RWPE2 (cell line): ENCODE measurements around the gene PHYKPL.

Experiments used
- ATAC-seq: fragments of 200-7000 bp; cut with Tn5 transposase; 3 replicates; pipeline ENCODE4 v1.9.1; 2021; ENCODE audit warnings: low read depth
- DNase-seq: peaks from one replicate; pipeline ENCODE4 v3.0.0-alpha.2; 2020; ENCODE audit warnings: low spot score
- H3K27ac ChIP-seq: fragments of 450-650 bp; 2 replicates; pipeline ENCODE4 v1.5.1; 2017; ENCODE audit warnings: mild to moderate bottlenecking; ENCODE audit not compliant: poor library complexity, severe bottlenecking
- H3K27me3 ChIP-seq: fragments of 250-450 bp; sonication (Bioruptor Pico); 2 replicates; pipeline ENCODE4 v1.5.1; 2021; ENCODE audit warnings: mild to moderate bottlenecking, moderate library complexity; ENCODE audit not compliant: insufficient read depth, poor library complexity, severe bottlenecking
- H3K36me3 ChIP-seq: fragments of 250-450 bp; sonication (Bioruptor Pico); 2 replicates; pipeline ENCODE4 v1.5.1; 2020; ENCODE audit warnings: low read depth, mild to moderate bottlenecking, moderate library complexity
- H3K4me1 ChIP-seq: fragments of 250-450 bp; sonication (Bioruptor Pico); 2 replicates; pipeline ENCODE4 v1.5.1; 2021; ENCODE audit warnings: mild to moderate bottlenecking, moderate library complexity; ENCODE audit not compliant: insufficient read depth, poor library complexity, severe bottlenecking
- H3K4me3 ChIP-seq: fragments of 250-450 bp; sonication (Bioruptor Pico); 2 replicates; pipeline ENCODE4 v1.5.1; 2021; ENCODE audit warnings: mild to moderate bottlenecking, moderate library complexity; ENCODE audit not compliant: severe bottlenecking
- H3K9me3 ChIP-seq: fragments of 250-450 bp; sonication (Bioruptor Pico); 2 replicates; pipeline ENCODE4 v1.5.1; 2021; ENCODE audit warnings: mild to moderate bottlenecking, moderate library complexity; ENCODE audit not compliant: severe bottlenecking
- TF ChIP-seq, protein P1 (sequence below): fragments of 450-650 bp; IDR thresholded peaks from one replicate; pipeline ENCODE4 v1.5.1; 2017; ENCODE audit warnings: mild to moderate bottlenecking, moderate library complexity; ENCODE audit not compliant: poor library complexity, severe bottlenecking

PHYKPL gene

DNA sequence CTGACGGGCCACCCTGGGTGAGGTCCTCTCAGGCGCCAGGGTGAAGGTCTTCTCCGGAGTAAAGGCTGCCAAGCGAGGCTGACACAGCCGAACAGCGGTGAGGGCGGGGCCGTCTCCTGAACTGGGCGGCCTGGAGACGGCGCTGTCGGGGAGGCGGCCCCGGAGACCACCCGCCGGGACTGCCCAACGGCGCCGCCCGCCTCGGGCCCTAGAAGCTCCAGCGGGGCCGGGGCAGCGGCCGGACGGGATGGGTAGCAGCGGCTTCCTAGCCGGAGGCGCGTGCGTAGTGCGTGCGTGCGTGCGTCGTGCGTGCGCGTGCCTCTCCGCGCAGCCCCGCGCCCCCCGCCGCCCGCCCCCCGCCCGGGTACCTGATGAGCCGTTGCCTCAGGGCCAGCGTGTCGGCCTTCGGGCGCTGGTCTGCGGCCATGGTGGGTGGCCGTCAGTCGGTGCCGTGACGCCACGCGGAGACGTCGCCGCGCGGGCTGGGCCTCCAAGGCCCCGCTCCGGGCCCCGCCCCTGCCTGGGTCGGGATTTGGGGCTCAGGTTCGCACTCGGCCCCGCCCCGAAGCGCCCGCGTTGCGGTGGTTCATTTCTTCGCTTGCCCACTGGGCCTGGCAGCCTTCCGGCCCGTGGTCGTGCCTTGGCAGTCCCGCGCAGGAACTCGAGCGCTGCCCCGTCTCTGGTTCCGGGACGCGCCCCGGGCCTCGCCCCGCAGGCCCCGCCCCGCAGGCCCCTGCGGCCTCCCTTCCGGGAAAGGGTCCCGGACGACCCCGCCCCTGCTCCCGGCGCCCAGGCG is at the start of gene PHYKPL:
PHYKPL (minus strand) TSS at position 679 of the 796 bp plus-strand sequence; CDS start at position 427, 252 bp downstream.
- peak; percentile 73 for ATAC-seq
- no peak for DNase-seq
- Histone ChIP-seq H3K4me3 (peak within 1 kb of the TSS; percentile 50), H3K27ac (peak within 1 kb of the TSS; percentile 73), H3K4me1 (peaks cover 11% of the 10 kb centered on the region), H3K9me3 (no peaks in the 10 kb centered on the region), H3K36me3 (peaks cover 40% of the 10 kb centered on the region), H3K27me3 (no peaks in the 10 kb centered on the region)
- TF ChIP-seq, protein P1, sequence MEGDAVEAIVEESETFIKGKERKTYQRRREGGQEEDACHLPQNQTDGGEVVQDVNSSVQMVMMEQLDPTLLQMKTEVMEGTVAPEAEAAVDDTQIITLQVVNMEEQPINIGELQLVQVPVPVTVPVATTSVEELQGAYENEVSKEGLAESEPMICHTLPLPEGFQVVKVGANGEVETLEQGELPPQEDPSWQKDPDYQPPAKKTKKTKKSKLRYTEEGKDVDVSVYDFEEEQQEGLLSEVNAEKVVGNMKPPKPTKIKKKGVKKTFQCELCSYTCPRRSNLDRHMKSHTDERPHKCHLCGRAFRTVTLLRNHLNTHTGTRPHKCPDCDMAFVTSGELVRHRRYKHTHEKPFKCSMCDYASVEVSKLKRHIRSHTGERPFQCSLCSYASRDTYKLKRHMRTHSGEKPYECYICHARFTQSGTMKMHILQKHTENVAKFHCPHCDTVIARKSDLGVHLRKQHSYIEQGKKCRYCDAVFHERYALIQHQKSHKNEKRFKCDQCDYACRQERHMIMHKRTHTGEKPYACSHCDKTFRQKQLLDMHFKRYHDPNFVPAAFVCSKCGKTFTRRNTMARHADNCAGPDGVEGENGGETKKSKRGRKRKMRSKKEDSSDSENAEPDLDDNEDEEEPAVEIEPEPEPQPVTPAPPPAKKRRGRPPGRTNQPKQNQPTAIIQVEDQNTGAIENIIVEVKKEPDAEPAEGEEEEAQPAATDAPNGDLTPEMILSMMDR, result peak; percentile 2

DNA sequence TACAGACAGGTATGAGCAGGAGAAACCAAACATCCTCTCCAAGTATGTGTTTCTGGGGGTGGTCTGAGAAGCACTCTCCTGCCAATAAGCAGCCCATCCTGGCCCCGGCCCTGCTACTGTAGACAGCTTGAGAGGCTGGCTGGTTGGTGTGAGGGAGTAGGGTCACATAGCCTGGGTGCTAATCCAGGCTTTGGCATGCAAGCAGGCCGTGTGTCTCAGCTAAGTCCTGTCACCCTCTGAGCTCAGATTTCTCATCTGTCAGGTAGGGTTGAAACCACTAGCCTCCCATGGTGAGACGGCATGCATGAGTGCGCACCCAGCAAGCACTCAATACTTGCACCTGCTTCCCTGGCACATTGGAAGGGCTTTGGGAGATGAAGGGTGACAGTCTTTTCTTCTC is 49.8 kb upstream of the PHYKPL start:
- Histone ChIP-seq H3K4me1 (no peaks in the 10 kb centered on the region), H3K27ac (no peak overlapping the region), H3K27me3 (no peaks in the 10 kb centered on the region), H3K4me3 (no peak overlapping the region), H3K36me3 (no peaks in the 10 kb centered on the region), H3K9me3 (peaks cover 3% of the 10 kb centered on the region)
- ATAC-seq (no peak), DNase-seq (peak; percentile 52)
- TF ChIP-seq, protein P1, result no peak

DNA sequence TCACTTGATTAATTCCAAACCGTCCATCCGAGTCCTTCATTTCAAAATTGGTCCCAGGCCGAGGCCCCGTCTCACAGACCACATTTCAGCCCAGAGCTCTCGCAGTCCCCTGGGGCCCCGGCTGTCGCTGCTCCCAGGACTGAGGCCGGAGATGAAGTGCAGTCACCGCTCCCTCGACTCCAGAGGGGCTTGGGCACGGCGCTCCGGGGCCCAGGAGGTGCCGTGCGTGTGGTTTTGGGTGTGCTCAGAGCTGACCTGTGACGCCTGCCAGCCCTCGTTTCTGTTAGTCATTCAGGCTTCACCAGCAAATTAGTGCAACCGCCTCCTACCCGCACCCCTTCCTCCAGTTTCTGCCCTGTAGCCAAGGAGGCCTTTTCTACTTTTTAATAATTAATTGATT is 48.7 kb upstream of the PHYKPL start:
- H3K4me1 ChIP-seq, result no peaks in the 10 kb centered on the region
- peak; percentile 53 for DNase-seq
- no peak overlapping the region for H3K4me3 ChIP-seq
- peaks cover 3% of the 10 kb centered on the region for H3K9me3 ChIP-seq
- no peaks in the 10 kb centered on the region for H3K27me3 ChIP-seq
- ATAC-seq, result no peak
- H3K27ac ChIP-seq, result no peak overlapping the region
- TF ChIP-seq, protein P1, result no peak
- no peaks in the 10 kb centered on the region for H3K36me3 ChIP-seq

DNA sequence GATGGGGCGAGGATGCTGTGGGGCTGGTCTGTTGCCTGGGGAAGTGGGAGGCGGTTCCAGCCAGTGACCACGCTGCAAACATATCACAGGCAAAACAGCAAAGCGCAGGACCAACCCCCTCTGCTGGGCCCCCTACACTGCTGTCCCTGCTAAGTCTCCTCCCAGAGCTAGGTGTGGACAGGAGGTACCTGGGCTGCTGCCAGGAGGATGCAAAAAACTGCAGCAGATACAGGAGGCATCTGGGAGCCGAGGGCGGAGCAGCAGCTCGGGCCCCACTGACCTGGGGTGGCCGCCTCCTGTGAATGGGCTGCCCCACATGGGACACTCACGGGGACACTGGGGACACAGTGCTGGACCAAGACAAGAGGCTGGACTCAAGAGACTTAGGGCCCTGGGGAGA is 48.0 kb upstream of the PHYKPL start:
- DNase-seq (peak; percentile 68), ATAC-seq (no peak)
- Histone ChIP-seq H3K4me1 (no peaks in the 10 kb centered on the region), H3K27ac (no peak overlapping the region), H3K9me3 (peaks cover 3% of the 10 kb centered on the region), H3K36me3 (no peaks in the 10 kb centered on the region), H3K27me3 (no peaks in the 10 kb centered on the region), H3K4me3 (no peak overlapping the region)
- TF ChIP-seq, protein P1, result no peak
